Caki2 (cell line): ENCODE data around the gene ZP4. TPM values are rescaled to one million over a fixed set of nuclear protein-coding genes. Genes with fewer than 3 reads are reported as not detected.
"Not testable (repeated sequence)": the region's sequence is repeated elsewhere in the genome, so short reads cannot be mapped to it uniquely, and the experiment has no call there.

ENCODE experiments used
- DNase-seq: peaks from one replicate; pipeline ENCODE4 v3.0.0-alpha.2; 2015; ENCODE audit warnings: low read depth
- in situ Hi-C: cut with HindIII; loops from 2 replicates; pipeline ENCODE4 v1.10.0; 2016; ENCODE audit warnings: low sequenced_read_pairs, low pct_unique_long_range_greater_than_20kb, mixed read lengths
- total RNA-seq: library from RNA; depleted of rRNA; stranded (reverse); fragments of >200 nt; shearing (Covaris generic); gene quantifications from 2 replicates; pipeline ENCODE4 v1.2.3, GENCODE V29; 2014; ENCODE audit warnings: low replicate concordance

Gene ZP4
- total RNA-seq, 1 experiment from 2014 or later: not detected

- in situ Hi-C loops: no loop called here
- DNase-seq: no peak
Measured at GRCh38 chr1:237887542-237887941, 3.2 kb downstream of the ZP4 start.

- no peak for DNase-seq
- in situ Hi-C loops: no loop called here
Measured at GRCh38 chr1:237884237-237884636, 6.5 kb downstream of the ZP4 start.

- DNase-seq: peak; percentile 68
- in situ Hi-C loops: no loop called here
Measured at GRCh38 chr1:237879195-237879594, 11.5 kb downstream of the ZP4 start.

GRCh38 chr1:237878406-237878805 is 12.3 kb downstream of the ZP4 start:
- DNase-seq: no peak
- in situ Hi-C loops: no loop called here

GRCh38 chr1:237877631-237878030 is 13.1 kb downstream of the ZP4 start:
- in situ Hi-C loops: no loop called here
- DNase-seq: peak; percentile 19

GRCh38 chr1:237875291-237875690 is 15.4 kb downstream of the ZP4 start:
- in situ Hi-C loops: no loop called here
- DNase-seq: no peak

- in situ Hi-C loops: no loop called here
- peak; percentile 91 for DNase-seq
Measured at GRCh38 chr1:237873487-237874211, 17.1 kb downstream of the ZP4 start.

- in situ Hi-C loops: no loop called here
- DNase-seq: no peak
Measured at GRCh38 chr1:237868817-237869600, 21.7 kb downstream of the ZP4 start.

GRCh38 chr1:237867380-237867888 is 23.3 kb downstream of the ZP4 start:
- no peak for DNase-seq
- in situ Hi-C loops: no loop called here

GRCh38 chr1:237864338-237865244 is 26.1 kb downstream of the ZP4 start:
- peak; percentile 89 for DNase-seq
- in situ Hi-C loops: no loop called here

- in situ Hi-C loops: no loop called here
- DNase-seq: peak; percentile 12
Measured at GRCh38 chr1:237863234-237863633, 27.5 kb downstream of the ZP4 start.

GRCh38 chr1:237861944-237862343 is 28.8 kb downstream of the ZP4 start:
- in situ Hi-C loops: no loop called here
- DNase-seq: no peak

- DNase-seq: no peak
- in situ Hi-C loops: no loop called here
Measured at GRCh38 chr1:237858992-237859391, 31.7 kb downstream of the ZP4 start.

GRCh38 chr1:237857455-237857854 is 33.3 kb downstream of the ZP4 start:
- DNase-seq: no peak
- in situ Hi-C loops: no loop called here

GRCh38 chr1:237852342-237852741 is 38.4 kb downstream of the ZP4 start:
- in situ Hi-C loops: no loop called here
- DNase-seq: no peak

- in situ Hi-C loops: no loop called here
- peak; percentile 15 for DNase-seq
Measured at GRCh38 chr1:237851210-237851845, 39.4 kb downstream of the ZP4 start.

- in situ Hi-C loops, DNase-seq: not testable (repeated sequence)
Measured at GRCh38 chr1:237843516-237843915, 47.2 kb downstream of the ZP4 start.

GRCh38 chr1:237841485-237841884 is 49.2 kb downstream of the ZP4 start:
- DNase-seq: no peak
- in situ Hi-C loops: no loop called here
